Liver (tissue), 3 donors: ENCODE measurements around the gene ZFP64.
"Not testable (repeated sequence)": the region's sequence is repeated elsewhere in the genome, so short reads cannot be mapped to it uniquely, and the experiment has no call there.

Experiments used
- CTCF ChIP-seq: fragments of 150-350 bp; IDR thresholded peaks from 2 replicates; pipeline ENCODE4 v1.5.1; 2017; ENCODE audit warnings: improper control_type of control experiment, low read depth, low read length; ENCODE audit not compliant: missing input control
- FOXA1 ChIP-seq: IDR thresholded peaks from 2 replicates; pipeline ENCODE4 v1.6.1; 2016; ENCODE audit warnings: antibody characterized with exemption
- HNF4G ChIP-seq: IDR thresholded peaks from 2 replicates; pipeline ENCODE4 v1.6.1; 2016; ENCODE audit warnings: antibody characterized with exemption
- JUND ChIP-seq, 2 donors: IDR thresholded peaks; 2 replicates each; pipeline ENCODE4 v1.6.1; 2016; ENCODE audit warnings: antibody characterized with exemption in 2 of 2
- ZBTB33 ChIP-seq: IDR thresholded peaks from 2 replicates; pipeline ENCODE4 v1.6.1; 2016; ENCODE audit warnings: antibody characterized with exemption
- TF ChIP-seq, protein P1 (sequence below): IDR thresholded peaks from 2 replicates; pipeline ENCODE4 v1.6.1; 2016; ENCODE audit warnings: antibody characterized with exemption
- TF ChIP-seq, protein P2 (sequence below): IDR thresholded peaks from 2 replicates; pipeline ENCODE4 v1.6.1; 2016; ENCODE audit warnings: antibody characterized with exemption, mild to moderate bottlenecking
- donor health status: healthy.
- donor health status: healthy.

DNA sequence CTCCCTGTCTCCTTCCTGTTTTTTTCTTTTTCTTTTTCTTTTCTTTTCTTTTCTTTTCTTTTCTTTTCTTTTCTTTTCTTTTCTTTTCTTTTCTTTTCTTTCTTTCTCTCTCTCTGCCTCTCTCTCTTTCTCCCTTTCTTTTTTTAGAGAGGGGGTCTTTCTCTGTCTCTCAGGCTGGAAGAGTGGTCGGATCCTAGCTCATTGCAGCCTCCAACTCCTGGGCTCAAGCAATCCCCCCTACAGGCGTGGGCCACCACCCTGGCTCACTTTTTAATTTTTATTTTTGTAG is 1.1 kb upstream of the ZFP64 start:
- TF ChIP-seq, protein P1, sequence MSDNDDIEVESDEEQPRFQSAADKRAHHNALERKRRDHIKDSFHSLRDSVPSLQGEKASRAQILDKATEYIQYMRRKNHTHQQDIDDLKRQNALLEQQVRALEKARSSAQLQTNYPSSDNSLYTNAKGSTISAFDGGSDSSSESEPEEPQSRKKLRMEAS: not testable (repeated sequence)
- TF ChIP-seq, protein P2, sequence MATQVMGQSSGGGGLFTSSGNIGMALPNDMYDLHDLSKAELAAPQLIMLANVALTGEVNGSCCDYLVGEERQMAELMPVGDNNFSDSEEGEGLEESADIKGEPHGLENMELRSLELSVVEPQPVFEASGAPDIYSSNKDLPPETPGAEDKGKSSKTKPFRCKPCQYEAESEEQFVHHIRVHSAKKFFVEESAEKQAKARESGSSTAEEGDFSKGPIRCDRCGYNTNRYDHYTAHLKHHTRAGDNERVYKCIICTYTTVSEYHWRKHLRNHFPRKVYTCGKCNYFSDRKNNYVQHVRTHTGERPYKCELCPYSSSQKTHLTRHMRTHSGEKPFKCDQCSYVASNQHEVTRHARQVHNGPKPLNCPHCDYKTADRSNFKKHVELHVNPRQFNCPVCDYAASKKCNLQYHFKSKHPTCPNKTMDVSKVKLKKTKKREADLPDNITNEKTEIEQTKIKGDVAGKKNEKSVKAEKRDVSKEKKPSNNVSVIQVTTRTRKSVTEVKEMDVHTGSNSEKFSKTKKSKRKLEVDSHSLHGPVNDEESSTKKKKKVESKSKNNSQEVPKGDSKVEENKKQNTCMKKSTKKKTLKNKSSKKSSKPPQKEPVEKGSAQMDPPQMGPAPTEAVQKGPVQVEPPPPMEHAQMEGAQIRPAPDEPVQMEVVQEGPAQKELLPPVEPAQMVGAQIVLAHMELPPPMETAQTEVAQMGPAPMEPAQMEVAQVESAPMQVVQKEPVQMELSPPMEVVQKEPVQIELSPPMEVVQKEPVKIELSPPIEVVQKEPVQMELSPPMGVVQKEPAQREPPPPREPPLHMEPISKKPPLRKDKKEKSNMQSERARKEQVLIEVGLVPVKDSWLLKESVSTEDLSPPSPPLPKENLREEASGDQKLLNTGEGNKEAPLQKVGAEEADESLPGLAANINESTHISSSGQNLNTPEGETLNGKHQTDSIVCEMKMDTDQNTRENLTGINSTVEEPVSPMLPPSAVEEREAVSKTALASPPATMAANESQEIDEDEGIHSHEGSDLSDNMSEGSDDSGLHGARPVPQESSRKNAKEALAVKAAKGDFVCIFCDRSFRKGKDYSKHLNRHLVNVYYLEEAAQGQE: not testable (repeated sequence)
- TF ChIP-seq CTCF; HNF4G; FOXA1; ZBTB33; JUND (IDR thresholded peaks at IDR 0.05): not testable (repeated sequence)
